ENCODE data around the gene SNN.

DNA sequence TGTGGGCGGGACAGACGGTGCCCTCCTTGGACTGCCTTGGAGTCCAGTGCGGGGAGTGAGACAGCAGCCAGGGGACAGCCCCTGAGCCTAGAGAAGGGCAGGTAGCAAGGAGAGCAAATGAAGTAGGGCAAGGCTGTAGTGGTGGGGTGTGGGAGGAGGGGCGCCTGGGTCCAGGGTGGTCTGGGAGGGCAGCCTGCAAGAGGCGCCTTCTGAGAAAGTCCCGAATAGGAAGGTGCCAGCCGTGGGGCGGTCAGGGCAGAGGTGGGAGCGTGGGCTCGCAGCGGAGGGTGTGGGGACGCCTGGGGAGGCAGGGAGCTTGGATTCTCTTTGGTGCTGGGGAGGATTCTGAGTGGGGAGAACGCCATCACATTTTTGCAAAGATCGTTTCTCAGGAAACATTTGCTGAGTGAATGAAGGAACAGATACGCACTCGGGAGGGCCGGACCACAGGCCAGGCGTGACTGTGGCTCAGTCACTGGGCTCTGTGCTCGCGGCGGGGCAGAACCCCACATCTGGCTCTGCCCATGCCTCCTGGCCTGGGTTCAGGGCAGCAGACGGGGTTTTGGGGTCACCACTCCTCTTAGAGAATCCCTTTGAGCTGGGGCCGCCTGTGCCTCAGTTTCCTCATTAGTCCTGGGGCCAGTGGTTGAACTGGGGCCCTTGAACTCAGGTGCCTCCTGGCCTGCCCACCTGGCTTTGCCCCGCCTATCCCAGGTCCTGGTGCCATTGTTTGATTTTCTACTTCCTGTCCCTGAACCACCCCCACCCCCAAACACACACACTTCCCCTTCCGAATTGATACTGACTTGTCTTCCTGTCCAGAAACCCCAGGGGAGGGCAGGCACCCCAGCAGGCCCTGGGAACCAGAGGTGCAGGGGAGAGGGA lies 4.2 kb downstream of the SNN start:
- TF ChIP-seq POLR2AphosphoS5 (IDR thresholded peaks at IDR 0.05): no peak
- TF ChIP-seq, protein P1, sequence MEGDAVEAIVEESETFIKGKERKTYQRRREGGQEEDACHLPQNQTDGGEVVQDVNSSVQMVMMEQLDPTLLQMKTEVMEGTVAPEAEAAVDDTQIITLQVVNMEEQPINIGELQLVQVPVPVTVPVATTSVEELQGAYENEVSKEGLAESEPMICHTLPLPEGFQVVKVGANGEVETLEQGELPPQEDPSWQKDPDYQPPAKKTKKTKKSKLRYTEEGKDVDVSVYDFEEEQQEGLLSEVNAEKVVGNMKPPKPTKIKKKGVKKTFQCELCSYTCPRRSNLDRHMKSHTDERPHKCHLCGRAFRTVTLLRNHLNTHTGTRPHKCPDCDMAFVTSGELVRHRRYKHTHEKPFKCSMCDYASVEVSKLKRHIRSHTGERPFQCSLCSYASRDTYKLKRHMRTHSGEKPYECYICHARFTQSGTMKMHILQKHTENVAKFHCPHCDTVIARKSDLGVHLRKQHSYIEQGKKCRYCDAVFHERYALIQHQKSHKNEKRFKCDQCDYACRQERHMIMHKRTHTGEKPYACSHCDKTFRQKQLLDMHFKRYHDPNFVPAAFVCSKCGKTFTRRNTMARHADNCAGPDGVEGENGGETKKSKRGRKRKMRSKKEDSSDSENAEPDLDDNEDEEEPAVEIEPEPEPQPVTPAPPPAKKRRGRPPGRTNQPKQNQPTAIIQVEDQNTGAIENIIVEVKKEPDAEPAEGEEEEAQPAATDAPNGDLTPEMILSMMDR (IDR thresholded peaks at IDR 0.05): no peak

Measured in breast epithelium (tissue), 3 donors.